Neural crest cell (in vitro differentiated cells): ENCODE data around the gene SLC16A14. TPM values are rescaled to one million over a fixed set of nuclear protein-coding genes. Genes with fewer than 3 reads are reported as not detected.

ENCODE experiments used
- DNase-seq: peaks from one replicate; pipeline ENCODE4 v3.0.0; 2021; ENCODE audit warnings: low read depth, mixed read lengths, low spot score
- H3K27ac Mint-ChIP-seq: one replicate; pipeline ENCODE4 v1.8.0; 2021; ENCODE audit warnings: mild to moderate bottlenecking, mixed read lengths; ENCODE audit not compliant: unreplicated experiment
- H3K27me3 Mint-ChIP-seq: 2 replicates; pipeline ENCODE4 v1.8.0; 2021; ENCODE audit warnings: low read depth, mild to moderate bottlenecking, mixed read lengths
- H3K36me3 Mint-ChIP-seq: 2 replicates; pipeline ENCODE4 v1.8.0; 2021; ENCODE audit warnings: low read depth, mild to moderate bottlenecking, mixed read lengths
- H3K4me1 Mint-ChIP-seq: 2 replicates; pipeline ENCODE4 v1.8.0; 2021; ENCODE audit warnings: mixed read lengths
- H3K4me3 Mint-ChIP-seq: one replicate; pipeline ENCODE4 v1.8.0; 2021; ENCODE audit warnings: mild to moderate bottlenecking, mixed read lengths
- H3K9me3 Mint-ChIP-seq: 2 replicates; pipeline ENCODE4 v1.8.0; 2021; ENCODE audit warnings: mixed read lengths
- total RNA-seq: library from RNA; stranded (reverse); gene quantifications from 2 replicates; pipeline ENCODE4 v1.2.1, GENCODE V29; 2021
- TF ChIP-seq, protein P1 (sequence below): fragments of 200-600 bp; sonication (generic); conservative IDR thresholded peaks from 2 replicates; pipeline ENCODE4 v1.5.0; 2021; ENCODE audit warnings: antibody characterized with exemption, mild to moderate bottlenecking

SLC16A14 gene
- total RNA-seq, 1 donor from 2014 or later = 13.0 TPM

DNA sequence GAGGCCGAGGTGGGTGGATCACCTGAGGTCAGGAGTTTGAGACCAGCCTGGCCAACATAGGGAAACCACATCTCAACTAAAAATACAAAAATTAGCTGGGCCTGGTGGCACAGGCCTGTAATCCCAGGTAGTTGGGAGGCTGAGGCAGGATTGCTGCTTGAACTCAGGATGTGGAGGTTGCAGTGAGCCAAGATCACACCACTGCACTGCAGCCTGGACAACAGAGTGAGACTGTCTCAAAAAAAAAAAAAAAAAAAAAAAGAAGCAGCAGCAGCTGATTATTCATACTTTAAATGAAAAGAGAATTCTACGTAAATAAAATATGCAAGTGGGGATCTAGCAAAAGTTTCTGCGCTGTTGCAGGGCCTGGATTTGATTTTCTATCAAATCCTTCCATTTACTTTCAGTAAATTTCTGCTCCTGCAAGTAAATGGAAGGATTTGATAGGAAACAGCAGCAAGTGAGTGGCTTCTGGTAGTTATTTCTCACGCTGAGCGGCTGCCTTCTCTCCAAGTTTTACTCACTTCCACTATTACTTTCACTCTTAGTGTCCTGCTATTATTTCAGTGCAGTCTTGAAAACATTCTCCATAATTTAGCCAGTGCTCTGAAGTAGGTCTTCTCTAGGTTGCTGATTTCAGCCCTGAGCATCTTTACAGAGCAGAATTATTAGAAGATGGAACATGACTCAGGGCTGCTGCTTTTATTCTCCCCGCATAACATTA lies 68.4 kb downstream of the SLC16A14 start:
- TF ChIP-seq, protein P1, sequence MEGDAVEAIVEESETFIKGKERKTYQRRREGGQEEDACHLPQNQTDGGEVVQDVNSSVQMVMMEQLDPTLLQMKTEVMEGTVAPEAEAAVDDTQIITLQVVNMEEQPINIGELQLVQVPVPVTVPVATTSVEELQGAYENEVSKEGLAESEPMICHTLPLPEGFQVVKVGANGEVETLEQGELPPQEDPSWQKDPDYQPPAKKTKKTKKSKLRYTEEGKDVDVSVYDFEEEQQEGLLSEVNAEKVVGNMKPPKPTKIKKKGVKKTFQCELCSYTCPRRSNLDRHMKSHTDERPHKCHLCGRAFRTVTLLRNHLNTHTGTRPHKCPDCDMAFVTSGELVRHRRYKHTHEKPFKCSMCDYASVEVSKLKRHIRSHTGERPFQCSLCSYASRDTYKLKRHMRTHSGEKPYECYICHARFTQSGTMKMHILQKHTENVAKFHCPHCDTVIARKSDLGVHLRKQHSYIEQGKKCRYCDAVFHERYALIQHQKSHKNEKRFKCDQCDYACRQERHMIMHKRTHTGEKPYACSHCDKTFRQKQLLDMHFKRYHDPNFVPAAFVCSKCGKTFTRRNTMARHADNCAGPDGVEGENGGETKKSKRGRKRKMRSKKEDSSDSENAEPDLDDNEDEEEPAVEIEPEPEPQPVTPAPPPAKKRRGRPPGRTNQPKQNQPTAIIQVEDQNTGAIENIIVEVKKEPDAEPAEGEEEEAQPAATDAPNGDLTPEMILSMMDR = no peak
- Mint-ChIP-seq H3K4me3 (no peak overlapping the region), H3K36me3 (peaks cover 10% of the 10 kb centered on the region), H3K9me3 (no peaks in the 10 kb centered on the region), H3K4me1 (no peaks in the 10 kb centered on the region), H3K27me3 (no peaks in the 10 kb centered on the region), H3K27ac (no peak overlapping the region)
- DNase-seq = no peak

DNA sequence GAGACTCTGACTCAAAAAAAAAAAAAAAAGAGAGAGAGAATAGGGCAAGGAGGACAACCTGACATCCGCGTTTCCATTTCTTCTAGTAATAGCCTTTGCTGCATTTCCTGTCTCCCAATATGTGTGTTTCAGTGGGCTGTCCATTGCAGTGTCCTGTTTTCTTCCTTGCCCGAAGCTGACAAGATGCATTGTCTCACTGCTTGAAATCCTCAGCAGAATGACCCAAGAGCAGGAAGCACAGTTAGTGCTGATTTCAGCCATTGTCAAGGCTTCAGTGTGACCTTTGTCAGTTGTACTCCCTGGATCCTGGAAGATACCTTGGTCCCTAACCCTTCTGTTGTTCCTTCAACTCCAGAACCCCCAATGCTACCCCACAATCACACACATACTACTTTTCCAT lies 71.2 kb downstream of the SLC16A14 start:
- Mint-ChIP-seq H3K27ac (no peak overlapping the region), H3K27me3 (no peaks in the 10 kb centered on the region), H3K36me3 (peaks cover 9% of the 10 kb centered on the region), H3K9me3 (peaks cover 4% of the 10 kb centered on the region), H3K4me1 (peaks cover 6% of the 10 kb centered on the region), H3K4me3 (no peak overlapping the region)
- no peak for DNase-seq
- TF ChIP-seq, protein P1 = no peak

DNA sequence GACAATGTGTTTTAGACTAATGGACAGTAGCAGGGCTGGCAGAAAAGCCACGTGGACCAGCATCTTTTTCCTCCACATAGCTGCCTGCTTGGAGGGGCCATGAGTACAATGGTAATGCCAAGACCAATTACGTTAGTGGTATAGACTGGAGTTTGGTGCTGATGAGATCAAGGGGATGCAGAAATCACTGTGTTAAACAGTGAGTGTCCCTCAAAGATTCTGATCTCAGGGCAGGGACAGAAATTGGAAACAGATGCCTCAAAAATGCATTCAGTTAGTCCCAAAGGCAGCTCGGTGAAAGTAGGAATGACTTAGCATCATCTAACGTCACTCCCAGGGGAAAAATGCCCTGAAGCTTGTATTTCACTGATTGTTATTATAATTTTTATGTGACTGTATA lies 72.4 kb downstream of the SLC16A14 start:
- TF ChIP-seq, protein P1 = no peak
- H3K4me1 Mint-ChIP-seq = peaks cover 6% of the 10 kb centered on the region
- H3K27ac Mint-ChIP-seq = no peak overlapping the region
- no peak for DNase-seq
- H3K4me3 Mint-ChIP-seq = no peak overlapping the region
- H3K27me3 Mint-ChIP-seq = no peaks in the 10 kb centered on the region
- peaks cover 9% of the 10 kb centered on the region for H3K9me3 Mint-ChIP-seq
- peaks cover 16% of the 10 kb centered on the region for H3K36me3 Mint-ChIP-seq

DNA sequence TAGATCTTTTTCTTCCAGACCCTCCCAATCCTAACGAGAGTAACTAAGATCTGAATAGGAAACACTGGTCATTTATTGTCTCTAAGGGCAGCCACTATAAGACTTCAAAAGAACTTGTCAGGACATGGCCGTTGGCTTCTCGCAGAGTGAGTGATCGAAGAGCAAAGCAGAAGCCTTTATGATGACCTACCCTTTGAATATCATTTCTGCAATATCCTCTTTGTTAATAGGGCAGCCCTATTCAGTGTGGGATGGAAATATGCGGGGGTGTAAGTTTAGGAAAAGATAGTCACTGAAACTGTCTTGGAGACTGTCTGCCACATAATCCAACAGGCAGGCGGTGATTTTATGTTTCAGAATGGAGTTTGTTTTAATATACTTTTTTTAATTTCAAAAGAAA lies 75.5 kb downstream of the SLC16A14 start:
- Mint-ChIP-seq H3K9me3 (peaks cover 9% of the 10 kb centered on the region), H3K36me3 (peaks cover 16% of the 10 kb centered on the region), H3K4me3 (no peak overlapping the region), H3K27me3 (no peaks in the 10 kb centered on the region), H3K27ac (no peak overlapping the region), H3K4me1 (peaks cover 6% of the 10 kb centered on the region)
- TF ChIP-seq, protein P1 = no peak
- no peak for DNase-seq

Other genes with a start within 250 kb of the SLC16A14 start
- 216 and 222 TPM in 2 replicates for gene TRIP12, start 146.9 kb downstream of the SLC16A14 start, total RNA-seq
- gene FBXO36, start 146.4 kb downstream of the SLC16A14 start, total RNA-seq = 3.2 and 3.5 TPM in 2 replicates
- gene SP110, start 151.1 kb upstream of the SLC16A14 start, total RNA-seq = 5.3 and 5.6 TPM in 2 replicates
- gene SP140, start 156.8 kb upstream of the SLC16A14 start, total RNA-seq = not detected in 2 replicates